ENCODE data around the gene FGFBP3. TPM values are rescaled to one million over a fixed set of nuclear protein-coding genes. Genes with fewer than 3 reads are reported as not detected.

The FGFBP3 gene
- total RNA-seq, 1 experiment from 2014 or later = 68.2 TPM

DNA sequence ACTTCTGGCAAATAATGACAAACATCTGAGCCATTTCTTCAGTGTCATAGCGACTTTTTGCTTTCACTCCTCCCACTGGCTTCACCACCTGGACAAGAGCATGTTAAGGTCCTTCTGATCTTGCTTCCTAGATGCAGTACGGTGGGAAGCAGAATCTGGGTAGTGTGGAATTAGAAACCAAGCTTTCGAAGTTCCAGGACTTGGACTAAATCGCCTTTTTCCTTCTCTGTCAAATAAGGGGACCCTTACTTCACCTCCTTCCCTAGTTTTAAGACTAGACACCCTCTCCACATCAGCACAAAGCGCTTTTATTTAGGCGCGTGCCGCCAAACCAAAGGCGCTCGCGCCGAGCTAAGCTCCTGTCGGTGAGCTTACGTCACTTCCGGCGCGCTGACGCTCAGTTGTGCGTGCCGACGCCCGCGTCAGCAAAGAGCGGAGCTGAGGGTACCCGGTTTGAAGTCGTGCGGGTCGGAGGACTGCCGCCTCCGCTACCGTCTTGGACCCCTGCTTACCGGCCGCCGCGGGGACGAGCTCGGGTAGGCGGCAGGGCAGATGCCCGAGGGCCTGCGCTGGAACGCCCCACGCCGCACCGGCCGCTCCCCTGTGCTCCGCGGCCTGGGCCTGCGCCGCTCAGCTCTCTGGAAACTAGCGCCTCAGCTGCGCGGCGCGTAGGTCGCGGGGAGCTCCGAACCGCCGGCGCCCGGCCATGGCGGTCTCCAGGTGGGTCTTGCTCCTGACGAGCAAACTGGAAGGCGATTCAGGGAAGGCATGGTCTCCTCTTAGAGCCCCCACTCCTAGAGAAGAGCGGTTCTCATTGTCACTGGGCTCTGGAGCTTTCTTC lies 14.3 kb upstream of the FGFBP3 start, which contains the start of gene BTAF1 (continued):
- no peak for TF ChIP-seq SMAD4 (CRISPR knock-in tag; IDR thresholded peaks at IDR 0.05)
- no peak for TF ChIP-seq PRRX2 (CRISPR knock-in tag; IDR thresholded peaks at IDR 0.05)
- TF ChIP-seq ZNF317 (CRISPR knock-in tag; IDR thresholded peaks at IDR 0.05; ENCODE audit: borderline replicate concordance, low read depth) = peak; percentile 38; the same call in 1 of the 2 replicates
- 0 out of 2 replicates have a peak, but pooled peaks have one; percentile 78 for TF ChIP-seq AFF4 (CRISPR knock-in tag; IDR thresholded peaks at IDR 0.05; ENCODE audit: borderline replicate concordance)
- TF ChIP-seq CREB1 (CRISPR knock-in tag; IDR thresholded peaks at IDR 0.05) = peak; percentile 81
- peak; percentile 98 for TF ChIP-seq CREM (CRISPR knock-in tag; IDR thresholded peaks at IDR 0.05)
- TF ChIP-seq, protein P1, sequence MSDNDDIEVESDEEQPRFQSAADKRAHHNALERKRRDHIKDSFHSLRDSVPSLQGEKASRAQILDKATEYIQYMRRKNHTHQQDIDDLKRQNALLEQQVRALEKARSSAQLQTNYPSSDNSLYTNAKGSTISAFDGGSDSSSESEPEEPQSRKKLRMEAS (CRISPR knock-in tag; IDR thresholded peaks at IDR 0.05) = peak; percentile 96

DNA sequence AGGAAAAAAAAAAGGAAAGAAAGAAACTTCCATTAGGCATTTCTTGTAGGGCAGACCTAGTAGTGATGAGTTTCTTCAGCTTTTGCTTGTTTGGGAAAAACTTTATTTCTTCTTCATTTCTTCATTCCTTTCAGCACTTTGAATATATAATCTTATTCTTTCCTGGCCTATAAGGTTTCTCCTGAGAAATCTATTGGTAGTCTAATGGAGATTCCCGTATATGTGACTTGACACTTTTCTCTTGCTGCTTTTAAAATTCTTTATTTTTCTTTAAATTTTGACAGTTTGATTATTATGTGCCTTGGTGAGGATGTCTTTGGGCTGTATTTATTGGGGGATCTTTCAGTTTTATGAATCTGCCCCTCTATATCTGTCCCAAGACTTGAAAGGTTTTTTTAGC lies 10.4 kb upstream of the FGFBP3 start:
- CTCF ChIA-PET = no interaction called here
- DNase-seq (ENCODE audit: low spot score) (no peak), ATAC-seq (no peak)
- peaks cover 3% of the 10 kb centered on the region for H3K36me3 Mint-ChIP-seq
- H3K27ac Mint-ChIP-seq = no peak overlapping the region
- peaks cover 14% of the 10 kb centered on the region for H3K4me1 Mint-ChIP-seq
- peaks cover 11% of the 10 kb centered on the region for H3K9me3 Mint-ChIP-seq
- POLR2A ChIA-PET = no interaction called here
- no peak overlapping the region for H3K4me3 Mint-ChIP-seq
- TF ChIP-seq GTF2I (CRISPR knock-in tag; conservative IDR thresholded peaks at IDR 0.05) = no peak
- no peak for TF ChIP-seq AR (CRISPR knock-in tag; IDR thresholded peaks at IDR 0.05)
- TF ChIP-seq PRRX2 (CRISPR knock-in tag; IDR thresholded peaks at IDR 0.05) = no peak
- no peak for TF ChIP-seq PREB (CRISPR knock-in tag; IDR thresholded peaks at IDR 0.05; ENCODE audit: borderline replicate concordance)
- no peak for TF ChIP-seq CTCF (IDR thresholded peaks at IDR 0.05)
- no peak for TF ChIP-seq MYBL2 (CRISPR knock-in tag; IDR thresholded peaks at IDR 0.05)
- TF ChIP-seq, protein P2, sequence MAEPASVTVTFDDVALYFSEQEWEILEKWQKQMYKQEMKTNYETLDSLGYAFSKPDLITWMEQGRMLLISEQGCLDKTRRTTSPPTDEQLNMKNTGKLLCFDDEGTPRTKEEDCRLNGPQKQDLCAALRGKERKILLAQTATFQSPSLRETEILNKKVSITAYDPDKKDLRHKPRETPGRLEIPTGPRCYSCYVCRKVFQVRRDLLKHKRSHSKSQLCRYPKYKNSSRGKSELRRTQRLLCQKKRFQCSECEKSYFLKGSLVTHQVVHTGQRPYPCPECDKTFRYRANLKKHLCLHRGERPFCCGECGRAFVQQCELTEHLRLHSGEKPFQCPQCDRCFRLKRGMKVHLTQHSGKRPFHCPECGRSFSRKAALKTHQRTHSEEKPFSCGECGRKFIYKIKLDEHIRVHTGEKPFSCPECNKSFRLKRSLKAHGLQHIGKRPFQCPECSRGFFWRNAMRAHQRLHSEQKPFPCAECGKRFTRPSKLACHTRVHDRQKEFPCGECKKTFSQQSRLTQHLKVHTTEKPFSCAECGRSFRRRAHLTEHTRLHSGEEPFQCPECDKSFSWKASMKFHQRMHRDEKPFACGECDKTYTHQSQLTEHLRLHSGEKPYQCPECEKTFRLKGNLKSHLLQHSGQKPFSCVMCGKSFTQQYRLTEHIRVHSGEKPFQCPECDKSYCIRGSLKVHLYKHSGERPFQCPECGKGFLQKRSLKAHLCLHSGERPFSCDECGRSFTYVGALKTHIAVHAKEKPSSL (CRISPR knock-in tag; conservative IDR thresholded peaks at IDR 0.05) = no peak
- no peak for TF ChIP-seq ZNF532 (CRISPR knock-in tag; IDR thresholded peaks at IDR 0.05; ENCODE audit: borderline replicate concordance)
- TF ChIP-seq SMAD4 (CRISPR knock-in tag; IDR thresholded peaks at IDR 0.05) = no peak
- no peak for TF ChIP-seq CREM (CRISPR knock-in tag; IDR thresholded peaks at IDR 0.05)
- no peak for TF ChIP-seq JAZF1 (CRISPR knock-in tag; IDR thresholded peaks at IDR 0.05)
- no peak for TF ChIP-seq ZNF671 (CRISPR knock-in tag; IDR thresholded peaks at IDR 0.05)
- no peak for TF ChIP-seq GRHL2 (CRISPR knock-in tag; IDR thresholded peaks at IDR 0.05; ENCODE audit: insufficient replicate concordance, severe bottlenecking)
- peaks cover 5% of the 10 kb centered on the region; the same call in 1 of the 2 replicates for H3K27me3 Mint-ChIP-seq (ENCODE audit: low read depth)
